HEK293 (cell line): ENCODE data around the gene PARK7.

Experiments
- HOXC10 ChIP-seq: sonication (generic); formaldehyde crosslinking; IDR thresholded peaks from 2 replicates; pipeline ENCODE4 v1.8.1; 2023; ENCODE audit warnings: mild to moderate bottlenecking, missing genetic modification reagents
- IKZF3 ChIP-seq: fragments of 450-650 bp; IDR thresholded peaks from 2 replicates; pipeline ENCODE4 v1.5.0; 2018; ENCODE audit warnings: missing biosample characterization, mild to moderate bottlenecking, missing genetic modification characterization, moderate library complexity
- KLF16 ChIP-seq: fragments of 450-650 bp; formaldehyde crosslinking; IDR thresholded peaks from 2 replicates; pipeline ENCODE4 v1.5.1; 2017; ENCODE audit warnings: missing biosample characterization, missing genetic modification characterization
- KLF8 ChIP-seq: fragments of 450-650 bp; formaldehyde crosslinking; IDR thresholded peaks from 2 replicates; pipeline ENCODE4 v1.5.1; 2016; ENCODE audit warnings: missing biosample characterization, missing genetic modification characterization
- REPIN1 ChIP-seq: fragments of 450-650 bp; formaldehyde crosslinking; IDR thresholded peaks from 2 replicates; pipeline ENCODE4 v1.5.1; 2017; ENCODE audit warnings: missing biosample characterization, missing genetic modification characterization, low read depth
- SCRT1 ChIP-seq: fragments of 450-650 bp; formaldehyde crosslinking; IDR thresholded peaks from 2 replicates; pipeline ENCODE4 v1.5.1; 2016; ENCODE audit warnings: missing biosample characterization, missing genetic modification characterization, borderline replicate concordance
- SP3 ChIP-seq: fragments of 450-650 bp; formaldehyde crosslinking; IDR thresholded peaks from 2 replicates; pipeline ENCODE4 v1.5.1; 2016; ENCODE audit warnings: missing biosample characterization, missing genetic modification characterization
- YY2 ChIP-seq: fragments of 450-650 bp; formaldehyde crosslinking; IDR thresholded peaks from 2 replicates; pipeline ENCODE4 v1.5.1; 2016; ENCODE audit warnings: missing biosample characterization, missing genetic modification characterization
- ZBTB26 ChIP-seq: fragments of 450-650 bp; formaldehyde crosslinking; optimal IDR thresholded peaks from 2 replicates; pipeline ENCODE3; 2016; ENCODE audit warnings: missing biosample characterization, mild to moderate bottlenecking, missing genetic modification characterization
- ZBTB44 ChIP-seq: fragments of 450-650 bp; IDR thresholded peaks from 2 replicates; pipeline ENCODE4 v1.5.1; 2018; ENCODE audit warnings: missing biosample characterization, mild to moderate bottlenecking, missing genetic modification characterization
- ZNF155 ChIP-seq: fragments of 450-650 bp; formaldehyde crosslinking; IDR thresholded peaks from 2 replicates; pipeline ENCODE4 v1.5.1; 2016; ENCODE audit warnings: missing biosample characterization, missing genetic modification characterization
- ZNF184 ChIP-seq: fragments of 450-650 bp; IDR thresholded peaks from 2 replicates; pipeline ENCODE4 v1.5.1; 2018; ENCODE audit warnings: missing biosample characterization, mild to moderate bottlenecking, missing genetic modification characterization
- ZNF302 ChIP-seq: fragments of 450-650 bp; formaldehyde crosslinking; IDR thresholded peaks from 2 replicates; pipeline ENCODE4 v1.5.1; 2016; ENCODE audit warnings: missing biosample characterization, missing genetic modification characterization, low read depth
- ZNF341 ChIP-seq: fragments of 450-650 bp; formaldehyde crosslinking; IDR thresholded peaks from 2 replicates; pipeline ENCODE4; 2016; ENCODE audit warnings: low read depth, missing biosample characterization, missing genetic modification characterization
- ZNF37A ChIP-seq: fragments of 450-650 bp; IDR thresholded peaks from 2 replicates; pipeline ENCODE4 v1.5.1; 2018; ENCODE audit warnings: missing biosample characterization, missing genetic modification characterization
- ZNF529 ChIP-seq: fragments of 450-650 bp; formaldehyde crosslinking; IDR thresholded peaks from 2 replicates; pipeline ENCODE4 v1.5.1; 2017; ENCODE audit warnings: missing genetic modification characterization, missing biosample characterization; ENCODE audit not compliant: insufficient replicate concordance
- ZNF580 ChIP-seq: fragments of 450-650 bp; formaldehyde crosslinking; IDR thresholded peaks from 2 replicates; pipeline ENCODE4 v1.5.1; 2016; ENCODE audit warnings: missing biosample characterization, missing genetic modification characterization
- ZNF600 ChIP-seq: fragments of 450-650 bp; formaldehyde crosslinking; IDR thresholded peaks from 2 replicates; pipeline ENCODE4 v1.5.1; 2016; ENCODE audit warnings: missing biosample characterization, missing genetic modification characterization
- ZNF629 ChIP-seq: fragments of 450-650 bp; formaldehyde crosslinking; IDR thresholded peaks from 2 replicates; pipeline ENCODE4 v1.5.1; 2017; ENCODE audit warnings: missing biosample characterization, missing genetic modification characterization
- ZNF639 ChIP-seq: fragments of 450-650 bp; formaldehyde crosslinking; IDR thresholded peaks from 2 replicates; pipeline ENCODE4 v1.5.1; 2016; ENCODE audit warnings: missing biosample characterization, missing genetic modification characterization
- ZNF660 ChIP-seq: fragments of 450-650 bp; IDR thresholded peaks from 2 replicates; pipeline ENCODE4 v1.5.1; 2018; ENCODE audit warnings: missing biosample characterization, mild to moderate bottlenecking, missing genetic modification characterization
- ZNF704 ChIP-seq: fragments of 450-650 bp; formaldehyde crosslinking; IDR thresholded peaks from 2 replicates; pipeline ENCODE4 v1.5.1; 2016; ENCODE audit warnings: missing biosample characterization, missing genetic modification characterization
- ZNF76 ChIP-seq: fragments of 450-650 bp; formaldehyde crosslinking; IDR thresholded peaks from 2 replicates; pipeline ENCODE4; 2016; ENCODE audit warnings: low read depth, missing biosample characterization, missing genetic modification characterization, borderline replicate concordance
- ZNF785 ChIP-seq: fragments of 450-650 bp; formaldehyde crosslinking; IDR thresholded peaks from 2 replicates; pipeline ENCODE4 v1.5.1; 2016; ENCODE audit warnings: missing biosample characterization, missing genetic modification characterization
- ZNF843 ChIP-seq: fragments of 450-650 bp; formaldehyde crosslinking; IDR thresholded peaks from 2 replicates; pipeline ENCODE4 v1.5.1; 2016; ENCODE audit warnings: missing biosample characterization, missing genetic modification characterization
- ZSCAN16 ChIP-seq: fragments of 450-650 bp; formaldehyde crosslinking; IDR thresholded peaks from 2 replicates; pipeline ENCODE4 v1.5.1; 2016; ENCODE audit warnings: missing biosample characterization, missing genetic modification characterization
- ZSCAN18 ChIP-seq: fragments of 450-650 bp; formaldehyde crosslinking; IDR thresholded peaks from 2 replicates; pipeline ENCODE4 v1.5.1; 2016; ENCODE audit warnings: missing biosample characterization, missing genetic modification characterization
- ZSCAN23 ChIP-seq: fragments of 450-650 bp; formaldehyde crosslinking; IDR thresholded peaks from 2 replicates; pipeline ENCODE4 v1.5.1; 2016; ENCODE audit warnings: missing biosample characterization, missing genetic modification characterization
- ZSCAN4 ChIP-seq: fragments of 450-650 bp; formaldehyde crosslinking; IDR thresholded peaks from 2 replicates; pipeline ENCODE4 v1.5.1; 2017; ENCODE audit warnings: missing biosample characterization, missing genetic modification characterization

Gene PARK7

GRCh38 chr1:8026153-8026975 is 64.9 kb downstream of the PARK7 start, which contains the start of gene ERRFI1 (continued):
- TF ChIP-seq ZBTB26 (peak; percentile 87), ZNF155 (tag by site-specific recombination) (no peak), ZNF843 (tag by site-specific recombination) (peak; percentile 13; the same call in 1 of the 2 replicates), ZNF660 (tag by site-specific recombination) (peak; percentile 11; the same call in 1 of the 2 replicates), ZNF341 (tag by site-specific recombination) (peak; percentile 55), ZSCAN23 (tag by site-specific recombination) (no peak), ZNF184 (tag by site-specific recombination) (no peak), ZNF629 (tag by site-specific recombination) (peak; percentile 36; the same call in 1 of the 2 replicates), ZSCAN16 (tag by site-specific recombination) (0 out of 2 replicates have a peak, but pooled peaks have one; percentile 5), REPIN1 (no peak), ZNF600 (tag by site-specific recombination) (peak; percentile 84; the same call in 1 of the 2 replicates), ZNF580 (tag by site-specific recombination) (0 out of 2 replicates have a peak, but pooled peaks have one; percentile 7), ZNF704 (tag by site-specific recombination) (no peak), SCRT1 (tag by site-specific recombination) (peak; percentile 42; the same call in 1 of the 2 replicates), ZNF37A (tag by site-specific recombination) (no peak), SP3 (tag by site-specific recombination) (peak; percentile 66; the same call in 1 of the 2 replicates), ZBTB44 (tag by site-specific recombination) (0 out of 2 replicates have a peak, but pooled peaks have one; percentile 16), YY2 (no peak), KLF16 (tag by site-specific recombination) (no peak), ZNF529 (tag by site-specific recombination) (no peak), HOXC10 (CRISPR knock-in tag) (no peak), ZSCAN4 (no peak), ZNF302 (tag by site-specific recombination) (no peak), ZSCAN18 (tag by site-specific recombination) (no peak), ZNF785 (no peak), KLF8 (peak; percentile 45; the same call in 1 of the 2 replicates), ZNF76 (0 out of 2 replicates have a peak, but pooled peaks have one; percentile 71), IKZF3 (no peak), ZNF639 (tag by site-specific recombination) (0 out of 2 replicates have a peak, but pooled peaks have one; percentile 10)
